AG10803 (cell line): ENCODE measurements around the gene MDM2.

Experiments used
- DNase-seq: peaks from one replicate; pipeline ENCODE4 v3.0.0; 2010; ENCODE audit warnings: low read depth
- H3K4me3 ChIP-seq: 2 replicates; pipeline ENCODE4 v1.5.1; 2011; ENCODE audit warnings: mild to moderate bottlenecking, low read length, control low read depth
- CTCF ChIP-seq: conservative IDR thresholded peaks from 2 replicates; pipeline ENCODE4 v1.5.1; 2011; ENCODE audit warnings: mild to moderate bottlenecking, low read length, control low read depth, inconsistent platforms

MDM2 gene

GRCh38 chr12:68773582-68773981 is 34.4 kb upstream of the MDM2 start:
- DNase-seq = no peak
- no peak overlapping the region for H3K4me3 ChIP-seq
- no peak for TF ChIP-seq CTCF

- DNase-seq = no peak
- no peak for TF ChIP-seq CTCF
- H3K4me3 ChIP-seq = no peak overlapping the region
Observed at GRCh38 chr12:68775121-68775630, 32.8 kb upstream of the MDM2 start.

- H3K4me3 ChIP-seq = no peak overlapping the region
- DNase-seq = no peak
- TF ChIP-seq CTCF = no peak
Observed at GRCh38 chr12:68776976-68777610, 30.9 kb upstream of the MDM2 start.

- DNase-seq = no peak
- TF ChIP-seq CTCF = no peak
- no peak overlapping the region for H3K4me3 ChIP-seq
Observed at GRCh38 chr12:68779280-68779679, 28.7 kb upstream of the MDM2 start.

GRCh38 chr12:68780731-68781130 is 27.2 kb upstream of the MDM2 start:
- no peak for DNase-seq
- no peak overlapping the region for H3K4me3 ChIP-seq
- no peak for TF ChIP-seq CTCF

GRCh38 chr12:68781728-68782127 is 26.2 kb upstream of the MDM2 start:
- no peak overlapping the region for H3K4me3 ChIP-seq
- no peak for TF ChIP-seq CTCF
- DNase-seq = no peak

- no peak for TF ChIP-seq CTCF
- H3K4me3 ChIP-seq = no peak overlapping the region
- peak; percentile 16 for DNase-seq
Observed at GRCh38 chr12:68784015-68784414, 24.0 kb upstream of the MDM2 start.
